Stimulated activated CD4-positive, alpha-beta T cell treated with anti-CD3 and anti-CD28 coated beads, TNF-alpha, amount 100 ng/mL, for 1 hour (primary cell): Measurements from ENCODE around the gene LAMC2.
A peak's percentile ranks its signal among the peaks of the same experiment; 100 is the strongest.
"Not testable (repeated sequence)": the region's sequence is repeated elsewhere in the genome, so short reads cannot be mapped to it uniquely, and the experiment has no call there.

Experiments used
- DNase-seq, 3 donors: peaks; one replicate each; pipeline ENCODE4 v3.0.0-alpha.2; 2020; ENCODE audit warnings: low read depth in 3 of 3, low spot score in 1 of 3

The LAMC2 gene

DNA sequence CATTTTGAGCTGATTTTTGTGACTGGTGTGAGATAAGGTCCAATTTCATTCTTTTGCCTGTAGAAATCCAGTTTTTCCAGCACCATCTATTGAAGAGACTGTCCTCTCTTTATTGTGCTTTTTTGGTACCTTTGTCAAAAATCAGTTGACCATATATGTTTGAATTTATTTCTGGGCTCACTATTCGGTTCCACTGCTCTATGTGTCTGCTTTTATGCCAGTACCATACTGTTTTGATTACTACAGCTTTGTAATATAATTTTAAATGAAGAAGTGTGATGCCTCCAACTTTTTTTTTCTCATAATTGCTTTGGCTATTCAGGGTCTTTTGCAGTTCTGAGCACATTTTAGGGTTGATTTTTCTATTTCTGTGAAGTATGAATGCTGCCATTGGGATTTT, 69.0 kb downstream of the LAMC2 start:
- no peak for DNase-seq

DNA sequence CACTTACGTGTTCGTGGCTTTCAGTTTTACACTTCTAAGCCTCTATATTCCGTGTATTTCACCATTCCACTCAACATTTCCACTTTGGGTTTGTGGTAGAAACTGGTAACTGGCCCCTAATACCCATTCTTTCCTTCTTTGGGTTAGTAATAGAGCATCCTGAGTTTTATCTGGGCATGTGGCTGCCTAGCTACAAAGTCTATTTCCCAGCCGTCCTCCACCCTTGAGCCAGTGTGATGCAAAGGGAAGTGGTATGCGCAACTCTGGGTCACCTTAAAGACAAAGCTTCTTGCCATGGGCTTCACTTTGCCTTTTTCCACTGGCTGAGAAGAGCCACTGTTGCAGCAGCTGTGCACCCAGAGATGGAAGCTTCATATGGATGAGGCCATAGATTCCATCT, 73.9 kb downstream of the LAMC2 start:
- DNase-seq: no peak

DNA sequence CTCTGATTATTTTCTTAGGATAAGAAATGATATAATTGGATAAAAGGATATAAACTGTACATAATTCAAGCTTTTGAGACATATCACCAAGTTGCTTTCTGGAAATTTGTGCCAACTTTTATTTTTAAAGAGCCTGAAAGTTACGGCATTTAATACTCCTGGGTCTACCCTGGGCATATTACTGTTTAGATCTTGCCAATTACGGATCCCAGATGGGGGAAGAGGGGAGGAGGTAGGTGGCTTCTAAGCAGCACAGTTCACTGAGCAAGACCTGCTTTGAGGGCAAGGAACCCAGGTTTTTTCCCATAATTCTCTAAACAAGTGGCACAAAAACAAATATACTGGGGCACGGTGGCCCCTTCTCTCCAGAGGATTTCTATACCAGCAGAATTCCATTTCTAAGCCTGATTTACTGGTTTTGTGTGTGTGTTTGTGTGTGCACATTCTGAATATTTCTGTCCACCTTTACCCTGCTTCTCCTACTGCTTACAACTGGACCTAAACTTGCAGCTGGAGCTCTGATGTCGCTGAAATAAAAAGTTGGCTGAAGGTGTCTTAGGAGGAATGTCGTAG, 76.7 kb downstream of the LAMC2 start:
- no peak for DNase-seq

DNA sequence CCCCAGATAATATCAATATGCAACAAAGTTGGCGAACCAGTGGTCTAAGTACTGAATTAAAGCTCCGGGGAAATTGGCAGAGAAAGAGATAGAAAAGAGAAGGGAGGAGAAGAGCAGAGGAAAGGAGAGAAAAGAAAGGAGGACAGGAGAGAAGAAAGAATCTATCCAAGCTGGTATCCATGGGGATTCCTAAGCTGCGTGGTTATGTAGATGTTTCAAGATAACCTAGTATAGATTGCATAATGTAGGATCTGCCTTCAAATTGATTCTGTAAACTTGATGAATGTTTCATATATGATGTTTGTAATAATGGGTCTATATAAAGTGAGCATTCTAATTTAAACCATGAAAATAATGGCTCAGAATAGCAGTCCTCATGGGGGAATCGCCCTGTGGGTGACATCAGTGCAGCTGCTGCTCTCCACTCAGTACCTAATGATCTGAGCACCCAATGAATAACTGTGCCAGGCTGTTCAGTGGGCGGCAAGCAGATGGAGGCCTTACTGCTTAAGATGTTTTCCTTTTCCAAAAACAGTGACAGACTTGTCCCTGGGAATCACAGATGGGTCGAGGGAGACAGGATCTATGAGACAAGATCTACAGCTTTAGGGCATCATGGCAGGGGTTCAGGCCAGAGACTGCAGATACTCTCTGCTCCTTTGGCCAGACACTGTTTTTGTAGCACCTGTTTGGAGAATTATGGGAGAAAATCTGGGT, 78.0 kb downstream of the LAMC2 start:
- DNase-seq: no peak

DNA sequence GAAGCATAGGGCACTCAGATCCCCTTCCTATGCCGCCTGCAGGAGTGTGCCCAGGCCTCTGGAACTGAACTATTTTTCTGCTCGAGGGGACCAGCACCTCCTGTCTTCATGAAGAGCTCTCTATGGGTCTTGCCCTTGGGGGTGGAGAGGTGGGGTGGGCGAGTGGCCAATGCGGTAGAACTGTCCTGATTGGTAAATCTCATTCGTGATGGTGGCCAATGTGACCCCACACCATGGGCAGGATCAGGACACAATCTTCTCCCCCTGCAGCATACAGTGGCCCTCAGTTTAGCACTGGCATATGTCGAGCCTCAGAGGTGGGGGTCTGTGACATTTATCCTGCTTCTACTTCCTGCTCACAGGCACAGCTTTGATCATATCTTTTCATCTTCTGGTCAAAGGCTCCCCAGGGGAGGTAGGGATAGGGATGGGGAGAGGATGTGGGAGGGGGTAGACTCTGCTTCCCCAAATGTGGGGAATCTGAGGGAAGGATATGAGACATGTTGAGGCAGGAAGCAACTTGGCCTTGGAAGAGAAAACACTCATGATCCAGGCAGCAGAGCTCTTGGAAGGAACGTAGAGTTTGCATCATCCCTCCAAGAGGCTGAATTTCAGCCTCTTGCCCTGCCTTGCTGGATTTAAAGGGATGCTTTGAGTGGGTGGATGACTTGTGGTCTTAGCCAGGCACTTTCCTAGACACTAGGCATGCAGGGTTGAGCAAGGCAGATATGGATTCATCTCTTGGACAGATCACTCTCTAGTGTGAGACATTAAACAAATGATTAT, 81.8 kb downstream of the LAMC2 start:
- DNase-seq: no peak

DNA sequence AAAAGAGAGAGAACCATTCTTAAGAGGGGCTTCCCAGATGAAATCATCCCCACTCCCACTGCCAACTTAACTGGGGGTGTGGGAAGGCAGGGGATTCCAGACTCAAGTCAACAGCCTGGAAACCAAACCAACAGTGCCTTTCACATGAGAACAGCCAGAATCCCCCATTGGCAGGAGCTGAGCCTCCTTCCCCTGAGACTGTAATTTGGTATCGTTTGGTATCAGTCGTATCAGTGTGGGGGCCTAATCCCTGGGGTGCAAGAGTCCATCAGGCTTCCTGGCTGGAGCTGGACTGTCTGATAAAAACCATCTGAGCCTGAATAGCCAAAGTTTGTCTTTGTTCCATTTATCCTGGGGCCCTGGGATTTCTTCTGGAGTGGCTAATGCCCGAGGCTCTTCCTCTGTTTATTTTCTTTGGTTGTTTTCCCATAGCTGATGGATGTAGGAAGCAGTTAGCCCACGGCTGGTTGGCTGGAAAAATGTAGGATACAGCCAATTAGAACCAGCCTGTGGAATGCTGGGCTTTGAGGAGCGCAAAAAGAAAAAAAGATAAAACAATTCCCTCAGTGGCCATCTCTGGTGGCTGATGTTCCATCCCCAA, 84.6 kb downstream of the LAMC2 start:
- DNase-seq: no peak

DNA sequence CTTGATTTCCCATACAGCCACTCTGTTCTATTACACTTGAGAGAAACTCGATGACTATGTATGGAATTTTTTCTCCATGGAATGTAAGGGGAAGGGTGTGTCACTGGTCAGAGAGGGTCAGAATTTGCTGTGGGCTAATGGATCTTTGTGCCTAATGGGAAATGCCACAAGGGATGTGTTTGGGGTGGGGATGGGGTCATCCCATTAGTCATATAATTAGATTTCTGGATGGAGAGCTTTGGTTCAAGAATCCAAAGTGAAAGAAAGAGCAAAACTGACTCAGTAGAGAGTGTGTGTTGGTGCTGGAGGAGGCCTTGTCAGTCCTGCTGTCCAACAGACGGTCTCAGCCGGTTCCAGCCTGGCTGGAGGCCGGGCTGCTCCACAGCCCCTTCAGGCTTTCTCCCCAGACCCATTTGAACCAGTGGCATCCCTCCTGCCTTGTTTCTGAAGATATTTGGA, 86.4 kb downstream of the LAMC2 start:
- DNase-seq: no peak

DNA sequence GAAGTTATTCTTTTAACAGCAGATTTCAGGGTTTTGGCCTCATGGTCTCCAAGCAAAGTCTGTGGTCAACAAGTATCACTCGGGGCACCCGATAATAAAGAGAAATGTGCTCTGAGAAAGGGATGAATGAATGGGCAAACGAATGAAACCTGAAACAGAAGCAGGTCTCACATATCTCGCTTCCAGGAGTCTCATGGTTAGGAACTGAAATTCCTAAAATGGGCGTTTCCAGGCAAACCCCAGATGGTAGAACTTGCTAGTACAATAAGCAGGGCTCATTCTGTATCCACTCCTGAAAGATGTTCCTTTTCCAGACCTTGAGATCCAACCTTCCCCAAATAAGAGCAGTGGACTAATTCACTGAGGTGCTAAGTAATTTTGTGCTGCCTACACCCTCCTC, 87.2 kb downstream of the LAMC2 start:
- no peak for DNase-seq

DNA sequence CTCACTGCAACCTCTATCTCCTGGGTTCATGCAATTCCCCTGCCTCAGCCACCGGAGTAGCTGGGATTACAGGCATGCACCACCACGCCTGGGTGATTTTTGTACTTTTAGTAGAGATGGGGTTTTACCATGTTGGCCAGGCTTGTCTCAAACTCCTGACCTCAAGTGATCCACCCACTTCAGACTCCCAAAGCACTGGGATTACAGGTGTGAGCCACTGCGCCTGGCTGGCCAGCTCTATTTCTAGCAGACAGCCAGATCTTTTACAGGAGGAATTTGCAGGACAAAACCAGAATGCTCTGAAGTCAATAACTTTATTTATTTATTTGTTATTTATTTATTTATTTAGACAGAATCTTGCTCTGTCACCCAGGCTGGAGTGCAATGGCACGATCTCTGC, 87.9 kb downstream of the LAMC2 start:
- DNase-seq: not testable (repeated sequence)

DNA sequence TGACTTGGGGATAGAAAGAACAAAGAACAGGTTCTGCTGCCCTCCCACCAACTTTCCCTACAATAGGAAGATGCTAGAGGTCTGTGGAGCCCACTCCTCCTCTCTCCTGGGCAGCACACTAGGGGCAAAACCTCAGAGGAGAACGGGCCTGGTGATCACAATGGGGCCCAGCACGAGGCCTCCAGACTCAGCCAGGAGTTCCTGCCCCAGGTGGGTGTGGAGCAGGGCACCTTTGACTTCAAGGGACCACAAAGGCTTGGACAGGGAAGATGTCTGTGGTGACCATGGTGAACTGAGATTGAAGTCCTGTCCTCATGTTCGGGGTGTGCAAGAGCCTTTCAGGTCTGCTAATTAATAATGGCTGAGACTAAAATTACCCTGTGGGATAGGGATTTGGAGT, 88.8 kb downstream of the LAMC2 start:
- DNase-seq: no peak

DNA sequence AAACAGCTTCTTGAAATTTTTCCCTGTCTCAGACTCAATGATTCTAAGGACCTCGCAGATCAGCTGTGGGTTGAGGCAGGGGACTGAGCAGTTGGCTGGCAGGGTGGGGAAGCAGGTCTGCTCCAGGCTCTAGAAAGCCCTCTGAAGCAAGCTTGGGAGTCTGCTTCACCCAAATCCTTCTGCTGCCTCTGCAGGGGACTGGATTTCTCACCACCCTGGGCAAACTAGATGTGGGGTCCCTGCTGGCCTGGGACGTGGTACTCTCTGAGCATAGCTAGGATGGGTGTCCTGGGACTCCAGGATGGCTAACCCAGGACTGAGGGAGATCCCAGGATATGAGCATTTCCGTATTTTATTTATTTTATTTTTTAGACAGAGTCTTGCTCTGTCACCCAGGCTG, 89.3 kb downstream of the LAMC2 start:
- no peak for DNase-seq

DNA sequence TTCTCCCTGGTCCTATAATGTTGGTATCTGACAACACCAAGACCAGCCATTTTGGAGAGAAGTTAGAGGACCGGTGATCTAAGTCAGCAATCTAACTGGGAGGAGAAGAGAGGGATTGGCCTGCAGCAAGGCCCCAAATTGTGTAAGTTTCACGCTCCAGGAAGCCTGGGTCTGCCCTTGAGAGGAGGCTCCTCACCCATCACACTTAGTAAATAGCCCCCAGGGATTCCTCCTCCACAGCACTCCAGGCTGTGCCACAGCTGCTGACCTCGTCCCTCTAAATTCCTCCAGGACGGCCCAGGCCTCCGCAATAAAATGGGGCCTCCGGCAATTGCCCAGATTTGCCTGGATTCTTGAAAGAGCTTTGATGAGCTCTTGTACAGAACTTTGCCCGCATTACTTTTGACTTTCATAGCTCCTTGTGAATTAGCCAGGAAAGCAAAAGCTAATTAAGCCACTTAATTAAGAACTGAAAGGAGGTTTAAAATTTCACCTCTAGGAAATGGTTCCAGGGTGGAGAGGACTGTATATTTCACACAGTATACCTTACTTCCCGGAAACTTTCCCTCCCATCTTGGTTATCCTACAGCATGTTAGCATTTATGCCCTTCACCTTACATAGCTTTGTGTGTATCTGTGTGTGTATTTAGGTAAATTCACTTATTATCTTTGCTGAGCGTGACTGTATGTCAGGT, 90.5 kb downstream of the LAMC2 start:
- DNase-seq: no peak

DNA sequence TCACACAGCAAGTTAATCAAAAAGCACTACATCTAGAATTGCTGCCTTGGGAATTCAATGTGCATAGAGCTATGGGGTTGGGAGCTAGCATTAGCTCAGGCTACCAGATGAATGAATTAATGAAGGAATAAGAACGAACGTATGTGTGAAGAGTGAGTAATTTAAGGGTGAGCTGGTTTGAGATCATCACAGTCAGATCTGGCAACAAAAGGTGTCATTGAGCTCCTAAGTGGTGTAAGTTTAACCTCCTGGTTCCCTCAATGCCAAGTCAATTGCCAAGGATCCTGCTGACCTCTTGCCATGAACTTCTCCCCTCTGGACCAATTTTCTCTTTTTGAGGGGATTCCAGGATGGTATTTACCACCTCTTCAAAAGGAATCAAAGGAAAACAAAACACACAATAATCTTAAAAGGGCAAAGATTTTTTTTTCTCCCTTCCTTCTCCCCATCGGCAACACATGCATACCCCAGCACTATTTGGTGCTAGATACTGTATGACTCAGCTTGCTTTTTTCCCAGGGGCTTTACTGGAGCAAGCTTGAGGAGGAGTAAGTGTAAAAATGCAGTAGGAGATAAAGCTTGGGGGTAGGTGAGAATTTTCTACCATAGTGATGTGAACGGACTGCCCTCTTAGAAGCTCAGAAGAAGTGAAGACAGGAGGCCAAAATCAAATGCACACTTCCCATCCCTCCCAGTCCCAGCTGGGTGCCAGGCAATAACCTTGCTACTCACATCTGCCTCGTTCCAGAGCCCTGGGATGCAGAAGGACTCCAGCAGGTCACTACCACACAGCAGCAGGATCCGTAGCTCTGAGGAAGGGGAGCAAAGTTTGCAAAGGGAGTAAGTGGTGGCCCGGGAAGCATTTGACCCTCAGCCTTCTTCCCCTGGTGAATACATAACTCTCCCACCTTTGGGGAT, 92.0 kb downstream of the LAMC2 start:
- DNase-seq: no peak

DNA sequence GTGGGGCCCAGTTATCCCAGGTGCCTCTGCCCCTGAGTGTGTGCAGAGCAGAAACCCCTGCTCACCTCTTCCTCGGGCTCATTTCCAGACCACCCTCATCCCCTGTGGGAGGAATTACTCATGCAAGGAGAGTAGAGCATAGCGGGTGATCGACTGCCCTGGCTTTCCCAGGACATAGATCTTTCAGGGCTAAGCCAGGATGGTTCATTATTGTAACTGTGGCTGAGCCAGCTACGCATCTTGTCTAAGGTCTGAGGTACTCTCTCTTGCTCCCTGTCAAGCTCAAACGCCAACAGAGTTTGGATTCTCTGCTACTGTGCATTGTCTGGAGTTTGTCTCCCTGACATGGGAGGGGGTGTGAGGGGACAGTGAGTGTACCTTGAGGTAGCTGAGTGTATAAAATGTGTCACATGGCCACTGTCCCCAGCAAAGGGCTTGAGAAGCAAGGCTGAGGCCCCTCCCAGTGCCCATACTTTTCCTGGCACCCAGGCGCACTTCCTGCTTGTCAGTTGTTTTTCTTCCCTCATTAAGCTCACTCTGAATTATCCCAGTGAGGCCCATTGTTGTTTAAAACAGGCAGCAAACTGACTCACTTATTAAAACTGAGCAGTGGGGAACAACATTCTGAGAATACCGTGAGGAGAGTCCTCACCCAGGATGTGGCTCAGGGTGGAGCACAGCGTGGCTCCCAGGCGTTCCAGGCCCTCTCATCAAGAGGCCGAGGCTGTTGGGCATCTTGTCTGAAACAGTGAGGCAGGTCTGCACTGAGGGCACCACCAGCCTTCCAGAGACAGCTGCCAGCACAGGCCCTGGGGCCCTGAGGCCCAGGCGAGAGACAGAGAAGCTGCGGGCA, 92.9 kb downstream of the LAMC2 start:
- DNase-seq: no peak

DNA sequence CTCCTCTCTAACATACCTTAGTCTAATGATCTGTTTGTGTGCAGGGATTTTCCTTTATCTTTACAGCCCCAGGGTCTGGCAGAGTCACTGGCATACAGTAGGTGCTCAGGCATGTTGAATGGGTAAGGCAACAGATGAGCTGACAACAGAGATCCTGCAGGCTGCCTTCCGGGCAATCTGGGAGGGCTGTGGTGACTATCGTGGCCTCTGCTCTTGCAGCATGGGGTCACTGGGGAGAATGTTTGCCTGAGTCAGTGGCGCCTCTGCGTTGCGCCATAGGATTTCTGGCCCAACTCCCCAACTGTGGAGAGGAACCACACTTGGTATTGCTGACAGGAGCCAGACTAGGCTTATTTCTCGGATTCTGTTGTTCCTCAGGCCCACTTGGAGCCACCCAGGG, 93.8 kb downstream of the LAMC2 start:
- DNase-seq: no peak

DNA sequence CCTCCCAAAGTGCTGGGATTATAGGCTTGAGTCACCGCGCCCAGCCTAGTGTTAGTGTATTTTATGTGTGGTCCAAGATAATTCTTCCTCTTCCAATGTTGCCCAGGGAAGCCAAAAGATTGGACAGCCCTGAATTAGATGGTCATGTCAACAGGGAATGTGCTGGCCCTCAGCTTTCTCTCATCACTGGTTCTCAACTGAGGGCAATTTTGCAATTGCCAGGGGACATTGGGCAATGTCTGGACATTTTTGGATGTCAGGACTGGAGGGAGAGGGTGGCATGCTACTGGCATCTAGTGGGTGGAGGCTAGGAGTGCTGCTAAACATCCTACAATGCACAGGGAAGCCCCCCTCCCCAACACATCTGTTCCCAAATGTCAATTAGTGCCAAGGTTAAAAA, 95.0 kb downstream of the LAMC2 start:
- DNase-seq: no peak

DNA sequence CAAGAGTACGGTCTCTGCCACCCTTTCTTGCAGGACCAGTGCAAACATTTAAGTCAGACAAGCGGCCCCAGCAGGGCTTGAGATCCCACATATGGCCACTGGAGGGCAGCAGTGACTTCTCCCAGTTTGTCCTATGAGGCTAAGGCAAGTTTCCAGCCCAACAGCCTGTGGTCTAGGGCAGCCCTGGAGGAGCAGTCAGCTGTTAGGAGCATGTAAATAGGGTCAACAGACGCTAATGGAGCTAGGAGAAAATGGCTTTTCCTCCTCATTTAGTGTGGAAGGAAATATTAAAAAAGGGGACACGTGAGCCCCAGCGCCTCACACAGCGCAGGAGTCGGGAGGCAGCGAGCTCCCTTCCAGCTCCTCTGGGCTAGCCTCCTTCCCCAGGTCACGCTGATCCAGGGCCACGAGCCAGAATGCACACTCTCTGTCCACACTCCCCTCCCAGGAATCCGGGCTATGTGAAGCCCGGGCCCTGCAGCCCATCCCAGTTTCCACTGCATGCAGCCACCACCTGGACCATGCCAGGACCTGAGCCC, 95.6 kb downstream of the LAMC2 start:
- peak in 2 of 3 donors; percentile 41 to 60 for DNase-seq

DNA sequence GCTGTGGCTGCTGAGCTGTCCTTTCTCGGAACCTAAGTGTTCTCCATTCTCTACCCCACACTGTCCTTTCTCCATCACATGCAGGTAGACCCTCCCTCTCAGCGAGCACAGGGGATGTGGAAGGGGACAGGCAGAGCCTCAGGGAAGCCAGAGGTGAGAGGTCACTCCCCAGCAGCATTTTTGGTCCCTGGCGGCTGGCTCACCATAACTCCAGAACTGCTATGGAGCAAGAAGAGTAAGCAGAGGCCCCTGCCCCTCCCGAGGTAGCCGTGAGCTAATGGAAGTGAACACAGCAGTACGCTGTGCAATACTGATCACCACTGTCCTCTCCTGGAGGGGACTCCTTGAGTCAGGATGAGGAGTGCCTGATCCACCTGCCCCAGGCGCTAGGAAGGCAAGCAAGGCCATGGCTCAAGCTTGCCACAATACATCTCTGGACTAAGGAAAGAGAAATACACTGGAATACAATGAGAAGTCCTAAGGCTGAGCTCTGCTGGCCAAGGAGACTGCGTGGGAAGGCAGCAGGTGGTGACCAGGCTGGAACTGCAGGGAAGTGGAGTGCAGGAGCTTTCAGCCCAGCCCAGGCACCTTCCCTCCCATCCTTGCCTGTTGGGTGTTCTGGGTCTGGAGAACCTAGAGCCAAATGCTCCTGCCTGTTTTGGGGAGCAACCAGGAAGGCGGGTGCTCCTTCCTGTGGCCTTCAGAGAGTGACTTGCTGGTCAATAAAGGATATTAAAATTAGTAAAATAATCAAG, 96.2 kb downstream of the LAMC2 start:
- DNase-seq: no peak
